Measurements from ENCODE around the gene WWOX. TPM values are rescaled to one million over a fixed set of nuclear protein-coding genes. Genes with fewer than 3 reads are reported as not detected.
A peak's percentile ranks its signal among the peaks of the same experiment; 100 is the strongest.

Gene WWOX
- total and polyA plus RNA-seq, 4 experiments from 2014 or later, result 10.4 to 23.1 (median 17.5) TPM

GRCh38 chr16:78485917-78486257, 386.4 kb downstream of the WWOX start:
- no peaks in the 10 kb centered on the region for H3K4me1 Mint-ChIP-seq
- POLR2A ChIA-PET (ENCODE audit: partially characterized antibody), result no interaction called here
- Histone ChIP-seq H3K4me1 (ENCODE audit: insufficient read depth, low read length) (no peaks in the 10 kb centered on the region), H3K9me3 (ENCODE audit: control insufficient read depth in 1 of 2, low read length in 2 of 2) (no peaks in the 10 kb centered on the region), H3K4me3 (ENCODE audit: low read length in 2 of 2) (no peak overlapping the region), H3K27ac (ENCODE audit: low read depth, low read length) (no peak overlapping the region), H3K27me3 (ENCODE audit: insufficient read depth, low read length) (no peaks in the 10 kb centered on the region), H3K36me3 (ENCODE audit: insufficient read depth, low read length) (no peaks in the 10 kb centered on the region)
- H3K27ac Mint-ChIP-seq, result no peak overlapping the region
- no peaks in the 10 kb centered on the region for H3K36me3 Mint-ChIP-seq
- intact Hi-C loops (cut with micrococcal nuclease), result no loop called here
- peaks cover 0 to 2% (median 0%) of the 10 kb centered on the region in 8 donors for H3K9me3 Mint-ChIP-seq
- CTCF ChIA-PET (ENCODE audit: partially characterized antibody), result no interaction called here
- no peak for DNase-seq
- H3K4me3 Mint-ChIP-seq, result no peak overlapping the region
- H3K27me3 Mint-ChIP-seq, result no peaks in the 10 kb centered on the region

GRCh38 chr16:78487471-78487870, 388.0 kb downstream of the WWOX start:
- CTCF ChIA-PET (ENCODE audit: partially characterized antibody), result no interaction called here
- Mint-ChIP-seq H3K27ac (peak overlapping the region in 1 of 7 donors; percentile 22), H3K4me3 (no peak overlapping the region), H3K9me3 (peaks cover 0 to 2% (median 0%) of the 10 kb centered on the region in 8 donors), H3K27me3 (no peaks in the 10 kb centered on the region), H3K36me3 (no peaks in the 10 kb centered on the region), H3K4me1 (no peaks in the 10 kb centered on the region)
- H3K4me1 ChIP-seq (ENCODE audit: insufficient read depth, low read length), result no peaks in the 10 kb centered on the region
- H3K27me3 ChIP-seq (ENCODE audit: insufficient read depth, low read length), result no peaks in the 10 kb centered on the region
- no peak overlapping the region for H3K27ac ChIP-seq (ENCODE audit: low read depth, low read length)
- H3K9me3 ChIP-seq (ENCODE audit: control insufficient read depth in 1 of 2, low read length in 2 of 2), result no peaks in the 10 kb centered on the region
- no peak for DNase-seq
- intact Hi-C loops (cut with micrococcal nuclease), result no loop called here
- H3K36me3 ChIP-seq (ENCODE audit: insufficient read depth, low read length), result no peaks in the 10 kb centered on the region
- no peak overlapping the region for H3K4me3 ChIP-seq (ENCODE audit: low read length in 2 of 2)
- POLR2A ChIA-PET (ENCODE audit: partially characterized antibody), result no interaction called here

GRCh38 chr16:78489072-78489471, 389.6 kb downstream of the WWOX start:
- Mint-ChIP-seq H3K27ac (no peak overlapping the region), H3K36me3 (no peaks in the 10 kb centered on the region), H3K4me3 (no peak overlapping the region), H3K4me1 (no peaks in the 10 kb centered on the region), H3K27me3 (no peaks in the 10 kb centered on the region), H3K9me3 (peaks cover 0 to 2% (median 0%) of the 10 kb centered on the region in 8 donors)
- Histone ChIP-seq H3K4me1 (ENCODE audit: insufficient read depth, low read length) (no peaks in the 10 kb centered on the region), H3K9me3 (ENCODE audit: control insufficient read depth in 1 of 2, low read length in 2 of 2) (no peaks in the 10 kb centered on the region), H3K4me3 (ENCODE audit: low read length in 2 of 2) (no peak overlapping the region), H3K27ac (ENCODE audit: low read depth, low read length) (no peak overlapping the region), H3K36me3 (ENCODE audit: insufficient read depth, low read length) (no peaks in the 10 kb centered on the region), H3K27me3 (ENCODE audit: insufficient read depth, low read length) (no peaks in the 10 kb centered on the region)
- POLR2A ChIA-PET (ENCODE audit: partially characterized antibody), result no interaction called here
- intact Hi-C loops (cut with micrococcal nuclease), result no loop called here
- CTCF ChIA-PET (ENCODE audit: partially characterized antibody), result no interaction called here
- no peak for DNase-seq

- H3K4me3 ChIP-seq (ENCODE audit: low read length in 2 of 2), result no peak overlapping the region
- H3K4me1 ChIP-seq (ENCODE audit: insufficient read depth, low read length), result no peaks in the 10 kb centered on the region
- POLR2A ChIA-PET (ENCODE audit: partially characterized antibody), result no interaction called here
- peaks cover 0 to 2% (median 0%) of the 10 kb centered on the region in 8 donors for H3K9me3 Mint-ChIP-seq
- H3K36me3 ChIP-seq (ENCODE audit: insufficient read depth, low read length), result no peaks in the 10 kb centered on the region
- H3K27ac ChIP-seq (ENCODE audit: low read depth, low read length), result no peak overlapping the region
- H3K36me3 Mint-ChIP-seq, result no peaks in the 10 kb centered on the region
- no peaks in the 10 kb centered on the region for H3K9me3 ChIP-seq (ENCODE audit: control insufficient read depth in 1 of 2, low read length in 2 of 2)
- H3K4me3 Mint-ChIP-seq, result no peak overlapping the region
- no peaks in the 10 kb centered on the region for H3K27me3 Mint-ChIP-seq
- CTCF ChIA-PET (ENCODE audit: partially characterized antibody), result no interaction called here
- intact Hi-C loops (cut with micrococcal nuclease), result no loop called here
- no peak for DNase-seq
- H3K4me1 Mint-ChIP-seq, result no peaks in the 10 kb centered on the region
- H3K27ac Mint-ChIP-seq, result no peak overlapping the region
- H3K27me3 ChIP-seq (ENCODE audit: insufficient read depth, low read length), result no peaks in the 10 kb centered on the region
Measured at GRCh38 chr16:78489631-78490030, 390.2 kb downstream of the WWOX start.

- H3K9me3 ChIP-seq (ENCODE audit: control insufficient read depth in 1 of 2, low read length in 2 of 2), result no peaks in the 10 kb centered on the region
- no peaks in the 10 kb centered on the region for H3K36me3 ChIP-seq (ENCODE audit: insufficient read depth, low read length)
- no peaks in the 10 kb centered on the region for H3K27me3 Mint-ChIP-seq
- H3K36me3 Mint-ChIP-seq, result no peaks in the 10 kb centered on the region
- CTCF ChIA-PET (ENCODE audit: partially characterized antibody), result no interaction called here
- H3K4me1 Mint-ChIP-seq, result no peaks in the 10 kb centered on the region
- POLR2A ChIA-PET (ENCODE audit: partially characterized antibody), result no interaction called here
- DNase-seq, result no peak
- no peaks in the 10 kb centered on the region for H3K27me3 ChIP-seq (ENCODE audit: insufficient read depth, low read length)
- no peaks in the 10 kb centered on the region for H3K4me1 ChIP-seq (ENCODE audit: insufficient read depth, low read length)
- intact Hi-C loops (cut with micrococcal nuclease), result no loop called here
- no peak overlapping the region for H3K27ac Mint-ChIP-seq
- no peak overlapping the region for H3K4me3 Mint-ChIP-seq
- H3K9me3 Mint-ChIP-seq, result peaks cover 0 to 2% (median 0%) of the 10 kb centered on the region in 8 donors
- H3K27ac ChIP-seq (ENCODE audit: low read depth, low read length), result no peak overlapping the region
- H3K4me3 ChIP-seq (ENCODE audit: low read length in 2 of 2), result no peak overlapping the region
Measured at GRCh38 chr16:78490431-78490830, 391.0 kb downstream of the WWOX start.

GRCh38 chr16:78490847-78491246, 391.4 kb downstream of the WWOX start:
- POLR2A ChIA-PET (ENCODE audit: partially characterized antibody), result no interaction called here
- Histone ChIP-seq H3K4me3 (ENCODE audit: low read length in 2 of 2) (no peak overlapping the region), H3K4me1 (ENCODE audit: insufficient read depth, low read length) (no peaks in the 10 kb centered on the region), H3K36me3 (ENCODE audit: insufficient read depth, low read length) (no peaks in the 10 kb centered on the region), H3K9me3 (ENCODE audit: control insufficient read depth in 1 of 2, low read length in 2 of 2) (no peaks in the 10 kb centered on the region), H3K27me3 (ENCODE audit: insufficient read depth, low read length) (no peaks in the 10 kb centered on the region), H3K27ac (ENCODE audit: low read depth, low read length) (no peak overlapping the region)
- H3K9me3 Mint-ChIP-seq, result peaks cover 0 to 2% (median 0%) of the 10 kb centered on the region in 8 donors
- no peak overlapping the region for H3K27ac Mint-ChIP-seq
- no peak overlapping the region for H3K4me3 Mint-ChIP-seq
- H3K4me1 Mint-ChIP-seq, result no peaks in the 10 kb centered on the region
- intact Hi-C loops (cut with micrococcal nuclease), result no loop called here
- DNase-seq, result no peak
- no peaks in the 10 kb centered on the region for H3K27me3 Mint-ChIP-seq
- CTCF ChIA-PET (ENCODE audit: partially characterized antibody), result no interaction called here
- no peaks in the 10 kb centered on the region for H3K36me3 Mint-ChIP-seq

GRCh38 chr16:78493573-78493972, 394.1 kb downstream of the WWOX start:
- no peaks in the 10 kb centered on the region for H3K27me3 ChIP-seq (ENCODE audit: insufficient read depth, low read length)
- CTCF ChIA-PET (ENCODE audit: partially characterized antibody), result no interaction called here
- DNase-seq, result no peak
- no peaks in the 10 kb centered on the region for H3K4me1 Mint-ChIP-seq
- intact Hi-C loops (cut with micrococcal nuclease), result no loop called here
- no peak overlapping the region for H3K4me3 ChIP-seq (ENCODE audit: low read length in 2 of 2)
- no peaks in the 10 kb centered on the region for H3K27me3 Mint-ChIP-seq
- POLR2A ChIA-PET (ENCODE audit: partially characterized antibody), result no interaction called here
- no peak overlapping the region for H3K4me3 Mint-ChIP-seq
- H3K9me3 Mint-ChIP-seq, result no peaks in the 10 kb centered on the region
- H3K36me3 Mint-ChIP-seq, result no peaks in the 10 kb centered on the region
- H3K9me3 ChIP-seq (ENCODE audit: control insufficient read depth in 1 of 2, low read length in 2 of 2), result no peaks in the 10 kb centered on the region
- no peak overlapping the region for H3K27ac Mint-ChIP-seq
- H3K36me3 ChIP-seq (ENCODE audit: insufficient read depth, low read length), result no peaks in the 10 kb centered on the region
- no peak overlapping the region for H3K27ac ChIP-seq (ENCODE audit: low read depth, low read length)
- H3K4me1 ChIP-seq (ENCODE audit: insufficient read depth, low read length), result no peaks in the 10 kb centered on the region

- Mint-ChIP-seq H3K36me3 (no peaks in the 10 kb centered on the region), H3K27ac (no peak overlapping the region), H3K4me1 (no peaks in the 10 kb centered on the region), H3K27me3 (no peaks in the 10 kb centered on the region), H3K4me3 (no peak overlapping the region), H3K9me3 (no peaks in the 10 kb centered on the region)
- no peaks in the 10 kb centered on the region for H3K36me3 ChIP-seq (ENCODE audit: insufficient read depth, low read length)
- H3K27ac ChIP-seq (ENCODE audit: low read depth, low read length), result no peak overlapping the region
- H3K9me3 ChIP-seq (ENCODE audit: control insufficient read depth in 1 of 2, low read length in 2 of 2), result no peaks in the 10 kb centered on the region
- H3K4me3 ChIP-seq (ENCODE audit: low read length in 2 of 2), result no peak overlapping the region
- no peaks in the 10 kb centered on the region for H3K4me1 ChIP-seq (ENCODE audit: insufficient read depth, low read length)
- POLR2A ChIA-PET (ENCODE audit: partially characterized antibody), result no interaction called here
- no peaks in the 10 kb centered on the region for H3K27me3 ChIP-seq (ENCODE audit: insufficient read depth, low read length)
- no peak for DNase-seq
- intact Hi-C loops (cut with micrococcal nuclease), result no loop called here
- CTCF ChIA-PET (ENCODE audit: partially characterized antibody), result no interaction called here
Measured at GRCh38 chr16:78494105-78494504, 394.7 kb downstream of the WWOX start.
